ENCODE measurements around the gene C1QL4.

DNA sequence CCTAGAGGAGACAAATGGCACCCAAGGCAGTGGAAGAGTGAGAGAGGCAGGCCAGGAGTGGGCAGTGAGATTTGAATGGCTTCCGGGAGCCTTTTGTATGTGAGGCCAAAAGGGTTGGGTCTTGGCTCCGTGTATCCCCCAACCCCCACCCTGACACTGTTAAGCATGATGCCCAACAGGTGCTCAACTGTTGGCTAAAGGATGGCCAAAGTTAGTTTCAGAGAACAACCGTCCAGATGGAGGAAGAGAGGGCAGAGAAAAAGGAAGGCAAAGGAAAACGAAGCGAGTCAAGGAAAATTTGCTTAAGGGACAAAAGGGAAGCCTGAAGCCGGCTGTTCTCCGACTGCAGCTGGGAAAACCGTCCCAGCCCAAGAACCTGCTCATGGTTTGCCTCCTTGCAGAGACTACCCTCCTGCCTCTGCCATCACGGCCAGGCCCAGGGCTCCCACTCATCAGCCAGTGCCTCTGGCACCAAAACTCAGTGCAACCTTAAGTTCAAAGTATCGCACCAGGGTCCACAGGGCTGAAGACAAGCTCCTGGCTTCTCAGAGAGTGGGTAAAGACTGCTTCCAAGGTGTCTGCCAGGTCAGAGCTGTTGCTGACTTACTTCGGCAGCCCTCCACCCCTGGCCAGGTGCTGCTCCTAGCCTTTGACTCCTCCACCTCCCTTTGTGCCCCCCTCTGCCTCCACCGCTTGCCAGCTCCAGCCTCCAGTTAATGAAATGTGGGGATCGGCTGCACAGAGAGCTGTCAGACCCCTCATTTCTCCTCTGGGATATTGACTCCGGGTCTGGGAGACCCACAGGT lies 4.2 kb upstream of the C1QL4 start:
- TF ChIP-seq ZFP3 (CRISPR knock-in tag; IDR thresholded peaks at IDR 0.05), result no peak
- no peak for TF ChIP-seq ZNF8 (CRISPR knock-in tag; IDR thresholded peaks at IDR 0.05)

Data from SK-N-SH treated with all-trans-retinoic acid at 6 μM for 48 hours (cell line).